K562 (cell line): ENCODE data around the gene AKR1C3. TPM values are rescaled to one million over a fixed set of nuclear protein-coding genes. Genes with fewer than 3 reads are reported as not detected.

Source experiments
- BCLAF1 ChIP-seq, 2 experiments: fragments of 450-650 bp in 1 of 2; IDR thresholded peaks; 2 replicates each; pipeline ENCODE4 v1.6.1; 2011 to 2017; ENCODE audit warnings: low read depth in 2 of 2, antibody characterized with exemption in 1 of 2, borderline replicate concordance in 1 of 2, low read length in 1 of 2, mild to moderate bottlenecking in 1 of 2, mixed read lengths in 1 of 2; ENCODE audit not compliant: control insufficient read depth in 1 of 2
- BHLHE40 ChIP-seq: IDR thresholded peaks from 2 replicates; pipeline ENCODE4 v1.6.1; 2011; ENCODE audit warnings: low read length, improper control_type of control experiment
- CEBPB ChIP-seq: fragments of 450-650 bp; IDR thresholded peaks from 2 replicates; pipeline ENCODE4 v1.6.1; 2016; ENCODE audit warnings: missing genetic modification characterization, missing compliant biosample characterization
- CHAMP1 ChIP-seq: fragments of 450-650 bp; IDR thresholded peaks from 2 replicates; pipeline ENCODE4 v1.6.1; 2016; ENCODE audit warnings: mild to moderate bottlenecking
- DPF2 ChIP-seq: fragments of 450-650 bp; IDR thresholded peaks from 2 replicates; pipeline ENCODE4 v1.6.1; 2016
- HMBOX1 ChIP-seq: sonication (generic); IDR thresholded peaks from 2 replicates; pipeline ENCODE4 v1.6.1; 2016
- JUN ChIP-seq, 2 experiments: sonication (generic) in 1 of 2; formaldehyde crosslinking in 1 of 2; IDR thresholded peaks; 2 replicates each; pipeline versions ENCODE4 v1.6.1 to v1.8.0; 2012 to 2022; ENCODE audit warnings: borderline replicate concordance in 2 of 2, mild to moderate bottlenecking in 2 of 2, improper control_type of control experiment in 1 of 2, low read depth in 1 of 2, low read length in 1 of 2, missing genetic modification reagents in 1 of 2
- KLF6 ChIP-seq: fragments of 250-450 bp; sonication (Bioruptor Pico); IDR thresholded peaks from 2 replicates; pipeline ENCODE4 v1.4.0; 2020; ENCODE audit warnings: mild to moderate bottlenecking, moderate library complexity, borderline replicate concordance
- MLLT1 ChIP-seq, 2 experiments: fragments of 450-650 bp; IDR thresholded peaks; 2 replicates each; pipeline ENCODE4 v1.6.1; 2016
- POLR2A ChIP-seq: fragments of 450-650 bp; conservative IDR thresholded peaks from 2 replicates; pipeline ENCODE4 v1.6.1; 2016
- RNF2 ChIP-seq: sonication (generic); IDR thresholded peaks from 2 replicates; pipeline ENCODE4 v1.6.1; 2016
- ZNF592 ChIP-seq: fragments of 450-650 bp; IDR thresholded peaks from 2 replicates; pipeline ENCODE4 v1.6.1; 2017; ENCODE audit warnings: antibody characterized with exemption, mild to moderate bottlenecking
- polyA plus RNA-seq, 8 experiments: library from polyadenylated mRNA; depleted of rRNA in 4 of 8; stranded (reverse) in 5 of 8; unstranded in 3 of 8; fragments of >200 nt; fragmentation: Nextera tagmentation in 2 of 8; fragmentation: Illumina TruSeq in 1 of 8; extraction: Ambion mirVana in 2 of 8; extraction: Trizol in 1 of 8; gene quantifications; 2 replicates each; pipeline versions ENCODE4 v1.2.1 to v1.2.3, GENCODE V29; 2011 to 2014; ENCODE audit warnings: inconsistent platforms in 1 of 8, missing spikeins in 1 of 8
- total RNA-seq, 7 experiments: library from RNA; depleted of rRNA in 6 of 7; stranded (reverse); fragments of >200 nt in 6 of 7; fragmentation: Illumina TruSeq in 2 of 7; extraction: Trizol in 2 of 7; gene quantifications; 2 replicates each; pipeline versions ENCODE4 v1.2.1 to v1.2.3, GENCODE V29; 2011 to 2021; ENCODE audit warnings: low replicate concordance in 1 of 7

The AKR1C3 gene
- total and polyA plus RNA-seq, 9 of the 15 experiments (the other 6 are each of a cell fraction or from before 2014, with no cell fraction given), result 4.6 to 20.4 (median 10.1) TPM

- 0 out of 4 replicates have a peak, but pooled peaks of 1 of the 2 experiments have one; percentile 33 for TF ChIP-seq BCLAF1 (IDR thresholded peaks at IDR 0.05; ENCODE audit: borderline replicate concordance in 1 of 2, control insufficient read depth in 1 of 2, low read depth in 2 of 2, low read length in 1 of 2)
- 0 out of 4 replicates have a peak, but pooled peaks of 1 of the 2 experiments have one; percentile 26 for TF ChIP-seq MLLT1 (IDR thresholded peaks at IDR 0.05)
- no peak for TF ChIP-seq CEBPB (tag)
- 0 out of 2 replicates have a peak, but pooled peaks have one; percentile 65 for TF ChIP-seq CHAMP1
- no peak for TF ChIP-seq KLF6
- 0 out of 2 replicates have a peak, but pooled peaks have one; percentile 17 for TF ChIP-seq DPF2
- TF ChIP-seq ZNF592, result peak; percentile 20; the same call in 1 of the 2 replicates
- TF ChIP-seq JUN (IDR thresholded peaks at IDR 0.05; ENCODE audit: borderline replicate concordance, low read depth, low read length), result 0 out of 2 replicates have a peak, but pooled peaks have one; percentile 9
- TF ChIP-seq JUN (CRISPR knock-in tag; IDR thresholded peaks at IDR 0.05; ENCODE audit: borderline replicate concordance), result no peak
- no peak for TF ChIP-seq BHLHE40
- TF ChIP-seq HMBOX1, result peak; percentile 35; the same call in 1 of the 2 replicates
- TF ChIP-seq POLR2A, result peak; percentile 43; the same call in 1 of the 2 replicates
- TF ChIP-seq RNF2, result no peak
Measured at GRCh38 chr10:5094265-5095205, at the start of gene AKR1C3 (continued).
